GM19238 (cell line): ENCODE results near the gene MDFI.

ENCODE experiments used
- DNase-seq: peaks from one replicate; pipeline ENCODE4 v3.0.0; 2011; ENCODE audit warnings: low spot score; ENCODE audit not compliant: insufficient read length

The MDFI gene, protein sequence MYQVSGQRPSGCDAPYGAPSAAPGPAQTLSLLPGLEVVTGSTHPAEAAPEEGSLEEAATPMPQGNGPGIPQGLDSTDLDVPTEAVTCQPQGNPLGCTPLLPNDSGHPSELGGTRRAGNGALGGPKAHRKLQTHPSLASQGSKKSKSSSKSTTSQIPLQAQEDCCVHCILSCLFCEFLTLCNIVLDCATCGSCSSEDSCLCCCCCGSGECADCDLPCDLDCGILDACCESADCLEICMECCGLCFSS

DNA sequence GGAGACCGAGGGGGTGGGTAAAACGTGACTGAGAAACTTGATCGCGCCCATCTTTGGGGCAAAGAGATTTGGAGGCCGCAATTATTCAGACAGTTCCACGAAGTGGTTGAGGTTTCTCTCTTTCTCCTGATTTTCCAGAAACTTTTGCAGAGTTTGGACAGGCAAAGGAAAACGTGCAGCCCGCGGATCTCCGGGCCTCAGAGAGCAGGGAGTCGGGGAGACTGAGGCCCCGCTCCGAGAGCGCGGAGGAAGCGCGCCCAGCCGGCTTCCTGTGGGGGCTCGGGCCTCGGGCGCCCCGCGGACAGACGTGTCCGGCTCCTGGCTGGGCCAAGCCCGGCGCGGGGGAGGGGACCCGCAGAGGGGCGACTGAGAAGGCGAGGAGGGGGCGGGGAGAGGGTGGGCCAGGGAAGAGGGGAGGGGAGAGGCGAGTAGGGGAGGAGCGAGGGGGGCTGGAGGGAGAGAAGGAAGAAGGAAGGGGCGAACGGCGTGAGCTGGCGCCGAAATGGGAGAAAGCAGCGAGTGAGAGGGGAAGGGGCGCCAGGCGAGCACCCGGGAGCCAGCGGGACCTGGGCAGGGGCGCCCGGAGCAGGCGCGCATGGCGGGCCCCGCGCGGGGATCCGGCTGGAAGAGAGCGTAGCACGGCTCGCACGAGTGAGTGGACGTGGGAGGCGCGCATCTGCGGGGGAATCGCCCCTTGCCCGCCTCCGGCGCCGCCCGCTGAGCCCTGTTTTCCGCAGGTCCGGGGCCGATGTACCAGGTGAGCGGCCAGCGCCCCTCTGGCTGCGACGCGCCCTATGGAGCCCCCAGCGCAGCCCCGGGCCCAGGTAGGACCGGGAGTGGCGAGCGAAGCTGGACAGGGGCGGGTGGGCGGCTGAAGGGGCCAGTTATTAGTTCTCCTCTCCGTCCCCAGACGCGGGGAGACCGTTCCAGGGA is at the start of gene MDFI:
TSS of gene MDFI (plus strand) at position 467 of the 933 bp plus-strand sequence. CDS start at position 749, 282 bp downstream.
- no peak for DNase-seq

DNA sequence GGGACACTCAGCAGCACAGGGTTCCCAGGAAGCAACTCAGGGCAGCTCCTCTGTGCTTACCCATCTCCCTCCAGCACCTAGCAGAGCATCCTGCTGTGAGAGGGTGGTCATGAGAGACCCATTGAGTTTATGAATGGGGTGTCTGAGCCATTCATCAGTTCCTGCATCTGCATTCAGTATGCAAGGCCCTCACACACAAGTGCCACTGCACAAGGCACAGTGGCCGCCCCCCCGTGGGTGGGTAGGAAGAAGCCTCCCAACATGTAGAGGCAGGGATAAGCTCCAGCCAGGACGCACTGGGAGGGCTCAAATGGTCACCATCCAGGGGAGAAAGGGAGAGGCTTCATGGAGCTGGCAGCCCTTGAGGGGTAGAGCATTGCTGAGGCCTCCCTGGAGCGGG is 49.0 kb upstream of the MDFI start:
- no peak for DNase-seq

DNA sequence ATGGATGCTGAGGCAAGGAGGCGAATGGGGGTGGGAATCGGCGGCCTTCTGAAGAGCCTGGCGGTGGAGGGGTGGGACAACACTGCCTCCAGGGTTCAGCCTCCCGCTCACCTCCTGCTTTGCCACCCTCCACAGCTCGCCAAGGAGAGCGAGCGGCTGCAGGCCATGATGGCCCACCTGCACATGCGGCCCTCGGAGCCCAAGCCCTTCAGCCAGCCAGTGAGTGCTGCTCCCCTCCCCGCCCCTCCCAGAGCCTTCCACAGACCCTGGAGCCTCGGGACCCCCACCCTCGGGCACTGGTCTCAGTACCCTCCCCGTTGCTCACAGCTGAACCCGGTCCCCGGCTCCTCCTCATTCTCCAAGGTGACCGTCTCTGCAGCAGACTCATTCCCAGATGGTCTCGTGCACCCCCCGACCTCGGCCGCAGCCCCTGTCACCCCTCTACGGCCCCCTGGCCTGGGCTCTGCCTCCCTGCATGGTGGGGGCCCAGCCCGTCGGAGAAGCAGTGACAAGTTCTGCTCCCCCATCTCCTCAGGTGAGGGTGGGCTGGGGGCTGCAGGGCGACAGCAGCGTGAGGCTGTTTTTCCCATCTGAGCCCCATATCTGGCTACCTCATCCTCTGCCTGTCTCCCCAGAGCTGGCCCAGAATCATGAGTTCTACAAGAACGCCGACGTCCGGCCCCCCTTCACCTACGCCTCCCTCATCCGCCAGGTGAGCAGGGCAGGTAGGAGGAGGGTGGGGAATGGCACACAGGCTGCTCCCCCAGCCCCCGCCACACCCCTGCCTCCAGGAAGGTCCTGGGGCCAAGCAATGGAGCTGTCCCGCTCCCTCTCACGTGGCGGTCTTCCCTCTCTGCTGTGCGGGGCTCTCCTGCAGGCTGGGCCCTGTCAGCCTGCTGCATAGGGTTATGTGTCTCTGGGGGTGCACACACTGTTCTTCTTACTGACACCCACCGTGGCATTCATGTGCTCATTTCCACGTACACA is 48.3 kb upstream of the MDFI start:
- no peak for DNase-seq

DNA sequence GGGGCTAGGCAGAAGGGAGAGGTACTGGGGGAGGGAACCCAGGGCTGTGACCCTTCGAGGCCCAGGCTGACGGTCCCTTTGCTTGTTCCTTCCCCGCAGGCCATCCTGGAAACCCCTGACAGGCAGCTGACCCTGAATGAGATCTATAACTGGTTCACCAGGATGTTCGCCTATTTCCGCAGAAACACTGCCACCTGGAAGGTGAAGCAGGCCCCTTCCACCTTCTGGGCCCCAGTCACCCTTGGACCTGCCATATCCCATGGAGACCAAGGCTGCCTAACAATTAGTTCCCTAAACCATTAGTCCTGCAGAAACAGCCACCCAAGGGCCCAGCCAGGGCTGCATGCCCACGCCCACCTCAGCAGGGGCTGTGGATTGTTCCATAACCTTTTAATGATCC is 47.1 kb upstream of the MDFI start:
- DNase-seq, result no peak

DNA sequence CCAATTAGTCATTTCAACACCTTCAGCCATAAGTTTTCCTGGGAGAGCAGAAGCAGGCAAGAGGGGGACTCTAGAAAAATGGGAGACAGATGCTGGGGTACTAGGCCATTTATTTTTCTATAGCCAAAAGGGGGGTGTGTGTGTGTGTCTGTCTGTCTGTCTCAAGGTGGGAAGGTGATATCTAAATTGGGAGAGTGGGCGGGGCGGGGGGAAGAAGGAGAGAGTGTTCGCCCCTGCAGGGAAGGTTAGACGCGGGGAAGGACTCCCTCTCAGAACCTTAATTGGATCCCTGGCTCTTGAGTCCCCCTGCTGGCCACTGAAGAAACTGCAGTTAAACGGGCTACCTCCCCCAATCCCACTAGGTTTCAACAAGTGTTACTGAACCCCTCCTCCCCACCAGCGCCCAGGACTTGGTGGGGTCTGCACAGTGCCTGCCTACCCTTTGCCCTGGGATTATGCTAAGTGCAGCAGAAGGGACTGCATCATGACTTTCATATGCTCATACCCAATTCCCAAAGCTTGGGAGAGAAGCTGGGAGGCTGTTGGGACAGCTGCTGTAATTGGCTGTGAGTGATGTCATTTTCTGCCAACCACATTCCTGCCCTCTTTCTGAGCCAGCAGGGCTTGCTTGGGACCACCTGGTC is 46.3 kb upstream of the MDFI start:
- DNase-seq, result peak; percentile 87

DNA sequence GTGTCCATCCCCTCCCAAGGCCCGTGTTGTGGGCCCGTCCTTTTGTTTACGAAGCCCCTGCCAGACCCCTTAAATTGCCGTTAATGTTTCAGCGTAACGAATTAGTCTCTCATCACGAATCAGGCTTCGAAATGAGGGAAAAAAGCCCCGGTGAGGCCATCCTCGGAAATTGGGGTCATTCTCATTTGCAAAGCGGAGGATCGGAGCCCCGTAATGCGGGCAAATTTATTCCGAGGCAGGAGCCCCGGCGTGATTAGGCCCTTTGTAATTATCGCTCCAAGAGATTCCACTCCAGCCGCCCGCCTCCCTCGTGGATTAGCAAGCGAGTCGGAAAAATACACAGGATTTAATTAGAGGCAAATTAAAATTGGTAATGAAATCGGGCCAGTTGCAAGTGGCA is 44.9 kb upstream of the MDFI start:
- no peak for DNase-seq

DNA sequence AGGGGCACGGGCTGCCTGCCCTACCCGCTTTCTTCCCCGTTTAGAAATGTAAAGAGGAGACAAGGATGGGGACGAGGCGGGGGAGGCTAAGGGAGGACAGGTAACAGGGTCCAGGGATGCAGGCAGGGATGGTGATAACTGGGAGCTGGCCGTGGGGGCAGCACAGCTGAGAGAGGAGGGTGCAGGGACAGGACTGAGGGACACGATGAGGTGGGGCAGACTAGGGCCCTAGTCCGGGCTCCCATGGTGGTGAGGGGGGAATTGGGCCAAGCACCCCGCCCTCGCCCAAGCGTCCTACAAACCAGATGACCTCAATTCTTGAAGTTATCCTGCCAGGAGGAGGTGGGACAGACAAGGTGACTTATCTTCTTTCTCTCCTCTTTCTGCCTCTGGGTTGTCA is 44.4 kb upstream of the MDFI start:
- DNase-seq, result no peak

DNA sequence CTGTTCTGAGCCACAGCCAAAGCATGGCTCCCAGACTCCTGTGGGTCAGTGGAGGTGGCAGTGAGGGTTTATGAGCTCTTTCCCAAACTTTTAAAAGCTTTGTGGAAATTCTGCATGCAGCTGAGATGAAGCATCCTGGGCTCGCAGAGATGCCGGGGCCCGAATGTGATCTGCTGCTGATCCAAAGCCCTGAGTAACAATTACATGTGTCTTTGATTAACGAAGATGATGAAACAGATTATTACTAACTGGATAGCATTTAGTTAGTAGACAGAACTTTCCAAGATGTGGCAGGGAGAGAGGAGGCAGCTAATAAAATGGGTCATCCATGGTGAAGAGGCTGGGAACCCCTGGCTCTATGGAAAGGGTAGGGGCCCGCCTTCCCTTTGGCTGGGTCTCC is 43.9 kb upstream of the MDFI start:
- DNase-seq, result no peak

DNA sequence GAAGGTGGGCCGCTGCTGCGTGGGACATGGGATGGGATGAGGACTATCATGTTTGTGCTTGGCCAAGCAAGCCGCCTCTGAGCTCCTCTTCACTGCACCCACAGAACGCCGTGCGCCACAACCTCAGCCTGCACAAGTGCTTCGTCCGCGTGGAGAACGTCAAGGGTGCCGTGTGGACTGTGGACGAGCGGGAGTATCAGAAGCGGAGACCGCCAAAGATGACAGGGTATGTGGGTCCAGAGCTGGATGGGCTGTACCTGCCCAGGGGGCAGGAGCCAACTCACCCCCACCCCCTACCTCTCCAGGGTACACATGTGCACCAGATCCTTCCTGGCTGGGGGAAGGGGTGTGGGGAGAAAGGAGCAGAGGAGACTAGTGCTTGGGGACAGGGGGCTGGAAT is 43.5 kb upstream of the MDFI start:
- DNase-seq, result no peak

DNA sequence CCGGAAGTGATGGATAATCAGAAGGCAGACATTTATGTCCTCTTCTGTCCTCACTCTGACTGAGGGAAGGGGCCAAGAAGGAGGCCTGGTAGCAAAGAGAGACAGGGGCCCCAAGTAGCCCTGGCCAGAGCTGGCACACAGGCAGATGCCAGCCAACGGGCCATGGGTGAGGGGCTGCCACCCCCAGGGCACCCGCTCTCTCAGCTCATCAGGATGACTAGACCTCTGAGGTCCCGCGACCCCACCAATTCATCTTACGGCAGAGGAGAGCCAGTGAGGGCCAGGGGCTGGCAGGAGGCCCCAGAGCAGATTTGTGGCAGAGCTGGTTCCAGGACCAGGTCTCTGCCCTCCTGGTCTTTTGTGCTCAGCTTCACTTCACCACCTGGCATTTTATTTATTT is 43.1 kb upstream of the MDFI start:
- DNase-seq, result no peak

DNA sequence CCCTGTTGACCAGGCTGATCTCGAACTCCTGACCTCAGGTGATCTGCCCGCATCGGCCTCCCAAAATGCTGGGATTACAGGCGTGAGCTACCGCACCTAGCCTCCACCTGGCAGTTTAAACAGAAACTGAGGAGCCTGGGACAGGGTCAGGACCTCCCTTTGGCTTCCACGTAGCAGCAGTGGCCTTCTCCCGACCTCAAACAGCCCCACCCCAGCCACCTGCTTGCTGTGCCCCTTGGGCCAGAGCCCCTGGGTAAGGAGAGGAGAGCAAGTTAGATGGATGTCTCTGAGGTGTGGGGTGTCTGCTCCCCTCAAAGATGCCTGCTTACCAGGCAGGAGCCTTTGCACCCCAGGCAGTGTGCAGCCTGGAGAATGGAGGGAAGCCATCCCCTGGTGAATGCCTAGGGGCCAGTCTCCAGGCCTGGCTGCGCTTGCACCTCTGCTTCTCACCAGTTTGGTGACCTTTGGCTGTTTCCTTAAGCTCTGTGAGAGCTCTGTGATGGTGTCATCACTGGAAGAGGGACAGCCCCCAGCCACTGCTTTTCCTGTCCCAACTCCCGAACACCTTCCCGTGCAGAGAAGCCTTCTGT is 42.1 kb upstream of the MDFI start:
- no peak for DNase-seq

DNA sequence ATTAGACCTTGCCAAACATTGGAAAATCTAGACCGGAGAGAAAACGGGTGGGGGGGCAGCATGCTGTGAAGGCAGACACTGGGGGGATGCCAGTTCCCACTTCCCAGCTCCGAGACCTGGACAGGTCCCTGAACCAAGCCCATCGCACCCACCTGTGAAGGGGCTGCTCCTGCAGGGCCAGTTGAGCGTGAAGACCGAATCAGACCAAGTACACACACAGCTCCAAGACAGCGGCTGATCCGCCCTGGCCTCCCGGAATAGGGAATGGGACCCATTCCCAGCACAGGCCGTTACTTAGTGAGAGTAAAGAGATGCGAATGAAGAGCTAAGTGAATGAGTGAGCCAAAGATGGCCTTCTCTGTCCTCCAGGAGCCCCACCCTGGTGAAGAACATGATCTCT is 41.5 kb upstream of the MDFI start:
- DNase-seq, result no peak

DNA sequence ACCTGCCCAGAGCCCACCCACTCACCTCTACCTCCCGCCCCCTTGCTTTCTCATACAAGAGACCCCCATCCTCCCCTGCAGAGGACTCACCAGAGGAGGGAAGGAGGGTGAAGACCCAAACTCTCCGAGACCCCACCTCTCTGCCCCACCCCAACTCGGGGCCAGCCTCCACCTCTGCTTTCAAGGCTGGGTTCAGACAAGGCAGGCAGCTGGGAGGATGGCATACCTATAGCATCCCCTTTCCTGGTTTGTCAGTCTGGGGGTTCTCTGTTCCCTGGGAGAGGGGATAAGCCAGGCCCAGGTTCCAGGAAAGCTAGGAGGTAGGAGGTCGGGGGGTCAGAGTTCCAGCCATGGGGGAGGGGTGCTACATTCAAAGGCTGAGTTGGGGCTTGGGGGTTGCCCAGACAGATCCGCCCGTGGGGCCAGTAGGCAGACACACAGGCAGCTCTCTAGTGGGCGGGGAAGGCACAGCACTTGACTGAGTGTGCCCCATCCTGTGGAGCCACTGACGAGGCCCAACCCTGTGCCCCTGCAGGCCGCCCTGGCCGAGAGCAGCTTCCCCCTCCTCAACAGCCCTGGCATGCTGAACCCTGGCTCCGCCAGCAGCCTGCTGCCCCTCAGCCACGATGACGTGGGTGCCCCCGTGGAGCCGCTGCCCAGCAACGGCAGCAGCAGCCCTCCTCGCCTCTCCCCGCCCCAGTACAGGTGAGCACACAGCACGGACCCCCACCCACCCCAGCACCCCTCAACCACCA is 40.8 kb upstream of the MDFI start:
- DNase-seq, result no peak

DNA sequence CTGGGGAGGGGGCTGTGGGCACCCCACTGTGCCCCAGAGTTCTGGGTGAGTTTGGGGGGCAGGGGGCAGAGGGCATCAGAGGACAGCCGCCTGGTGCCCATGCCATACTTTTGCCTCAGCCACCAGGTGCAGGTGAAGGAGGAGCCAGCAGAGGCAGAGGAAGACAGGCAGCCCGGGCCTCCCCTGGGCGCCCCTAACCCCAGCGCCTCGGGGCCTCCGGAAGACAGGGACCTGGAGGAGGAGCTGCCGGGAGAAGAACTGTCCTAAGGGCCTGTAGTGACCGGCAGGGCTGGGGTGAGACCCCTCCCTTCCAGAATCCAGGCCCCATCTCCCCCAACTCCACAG is 39.6 kb upstream of the MDFI start:
- DNase-seq, result no peak

DNA sequence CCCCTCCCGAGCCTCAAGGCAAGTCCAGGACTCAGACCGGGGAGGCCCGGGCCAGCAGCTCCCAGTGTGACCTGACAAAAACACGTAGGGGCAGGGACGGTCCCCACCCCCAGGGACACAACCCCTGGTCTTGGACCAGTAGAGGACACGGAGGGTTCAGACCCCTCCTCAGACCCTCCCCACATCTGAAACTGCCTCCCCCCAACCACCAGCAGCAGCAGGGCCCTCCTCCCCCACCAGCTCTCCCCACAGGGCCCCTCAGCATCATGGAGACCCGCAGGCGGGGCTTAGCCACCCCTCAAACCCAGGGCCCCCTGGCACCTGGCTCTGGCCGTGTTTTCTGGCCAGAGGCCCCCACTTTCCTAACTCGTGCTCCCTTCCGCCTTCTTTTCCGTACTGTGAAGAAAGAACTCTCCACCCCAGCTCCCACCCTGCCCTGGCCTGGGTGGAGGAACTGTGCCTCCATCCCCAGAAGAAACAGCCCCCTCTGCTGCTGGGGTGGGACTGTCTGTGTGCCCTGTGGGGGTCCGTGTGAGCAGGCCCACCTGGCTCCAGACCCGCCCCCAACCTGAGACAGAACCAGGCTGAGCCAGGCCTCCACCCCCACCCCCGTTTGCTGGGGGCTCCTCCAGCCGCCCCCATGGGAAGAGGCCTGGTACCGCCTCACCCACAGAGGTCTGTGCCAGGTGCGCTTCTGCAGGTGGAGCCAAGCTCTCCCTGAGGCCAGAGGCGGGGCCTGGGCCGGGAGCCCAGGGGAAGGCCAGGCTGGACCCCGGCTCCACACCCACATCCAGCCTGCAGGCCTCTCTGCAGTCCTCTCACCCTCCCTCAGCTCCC is 39.0 kb upstream of the MDFI start:
- DNase-seq, result no peak

DNA sequence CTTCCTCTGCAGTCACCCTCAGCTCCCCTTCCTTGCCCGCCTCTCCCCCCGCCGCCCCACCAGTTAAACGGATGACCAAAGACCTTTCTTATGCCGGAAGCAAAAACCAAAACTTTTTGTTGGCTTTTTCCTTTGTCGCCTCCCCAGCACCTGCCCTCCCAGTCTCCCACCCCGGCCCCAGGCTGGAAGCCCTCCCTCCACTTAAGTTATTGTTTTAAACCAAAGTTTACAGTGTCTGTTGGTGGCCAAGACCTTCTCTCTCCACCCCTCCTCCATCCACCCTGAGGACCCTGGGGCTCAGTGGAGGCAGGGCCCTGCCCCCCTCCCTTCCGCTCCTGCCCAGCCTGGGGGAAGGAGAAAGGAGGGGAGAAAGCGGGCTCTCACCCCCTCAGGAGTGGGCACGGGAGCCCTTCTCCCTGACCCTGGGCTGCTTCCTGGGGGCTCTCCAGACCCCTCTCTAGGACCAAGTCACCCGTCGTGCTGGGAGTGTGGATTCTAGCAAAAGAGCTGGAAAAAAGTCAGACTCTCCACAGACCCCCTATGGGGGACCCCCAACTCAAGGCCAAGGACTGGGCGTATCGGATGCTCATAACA is 38.3 kb upstream of the MDFI start:
- DNase-seq, result no peak

DNA sequence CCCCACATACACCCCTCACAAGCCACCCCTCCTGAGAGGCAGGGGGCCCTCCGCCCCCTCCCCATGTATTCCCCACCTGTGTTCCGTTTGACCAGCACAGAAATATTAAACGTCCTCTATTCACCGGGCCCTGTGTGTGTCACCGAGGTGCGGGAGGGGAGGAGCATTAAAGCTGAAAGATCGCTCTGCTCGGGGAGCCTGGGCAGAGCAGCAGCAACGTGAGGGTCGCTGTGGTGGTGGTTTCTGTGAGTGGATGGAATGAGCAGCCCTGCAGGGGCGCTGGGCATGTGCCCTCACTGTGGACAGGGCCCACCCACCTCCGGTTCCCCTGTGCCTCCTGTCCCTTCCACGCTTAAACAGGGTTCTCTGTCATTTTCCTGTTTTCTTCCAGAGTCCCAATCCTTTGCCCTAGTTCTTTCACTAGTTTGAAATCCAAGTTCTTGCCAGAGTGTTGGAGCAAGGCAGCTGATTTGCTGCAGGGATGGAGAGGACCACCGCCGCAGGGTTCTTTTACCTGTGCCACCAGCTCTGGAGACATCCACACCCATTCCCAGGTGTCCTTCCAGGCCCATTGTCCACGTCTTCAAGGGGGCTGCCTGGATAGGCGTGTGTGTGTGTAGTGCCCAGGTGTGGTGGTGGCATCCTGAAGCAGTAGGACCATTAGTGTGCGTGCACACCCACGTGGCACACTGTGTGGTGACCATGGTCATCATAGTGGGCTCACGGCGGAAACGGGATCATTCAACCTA is 37.6 kb upstream of the MDFI start:
- no peak for DNase-seq

DNA sequence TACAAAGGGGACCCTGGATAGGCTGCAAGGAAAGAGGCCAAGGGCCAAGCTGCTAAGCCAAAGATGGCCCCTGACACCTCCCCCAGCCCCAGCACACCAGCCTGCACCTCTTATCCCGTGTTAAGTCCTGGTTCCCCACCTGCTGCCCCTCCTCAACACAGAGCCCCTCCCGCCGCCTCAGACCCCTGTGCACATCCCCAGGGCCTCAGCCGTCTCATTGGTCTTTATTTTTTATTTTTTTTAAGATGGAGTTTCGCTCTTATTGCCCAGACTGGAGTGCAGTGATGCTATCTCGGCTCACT is 37.1 kb upstream of the MDFI start:
- DNase-seq, result no peak

DNA sequence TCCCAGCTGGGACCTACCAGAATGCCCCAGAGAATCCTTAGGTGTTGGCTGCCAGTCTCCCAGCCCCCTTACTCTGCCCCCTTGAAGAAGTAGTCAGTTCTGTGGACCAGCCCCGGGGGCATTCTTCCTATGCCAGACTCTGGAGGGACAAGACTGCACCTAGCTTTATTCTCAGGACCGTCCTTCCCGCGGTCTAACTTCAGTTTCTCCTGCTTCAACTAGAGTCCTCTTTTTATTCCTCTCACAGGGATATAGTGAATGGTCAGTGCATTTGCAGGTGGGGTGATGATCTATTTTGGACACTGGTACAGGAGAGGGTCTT is 35.9 kb upstream of the MDFI start:
- no peak for DNase-seq
